SK-N-MC (cell line): Measurements from ENCODE around the gene GCGR.

ENCODE experiments used
- DNase-seq: peaks from one replicate; pipeline ENCODE4 v3.0.0-alpha.2; 2011; ENCODE audit warnings: low read depth, low spot score
- H3K27ac ChIP-seq: fragments of 200-600 bp; sonication (generic); 2 replicates; pipeline ENCODE4 v1.5.1; 2016; ENCODE audit warnings: mixed run types
- H3K36me3 ChIP-seq: fragments of 200-600 bp; sonication (generic); 2 replicates; pipeline ENCODE4 v1.6.1; 2017; ENCODE audit warnings: antibody characterized with exemption, low read length, mixed read lengths; ENCODE audit not compliant: insufficient read depth
- H3K4me3 ChIP-seq: fragments of 200-600 bp; sonication (generic); 2 replicates; pipeline ENCODE4 v1.5.1; 2016
- H3K9ac ChIP-seq: fragments of 200-600 bp; sonication (generic); 2 replicates; pipeline ENCODE4 v1.8.0; 2017; ENCODE audit warnings: mixed run types, mixed read lengths; ENCODE audit not compliant: insufficient read length
- H3K9me3 ChIP-seq: fragments of 200-600 bp; sonication (generic); 2 replicates; pipeline ENCODE4 v1.6.1; 2017; ENCODE audit warnings: low read depth, mild to moderate bottlenecking, antibody characterized with exemption, low read length, moderate library complexity, mixed read lengths
- EZH2 ChIP-seq: fragments of 200-600 bp; sonication (generic); IDR thresholded peaks from one replicate; pipeline ENCODE4 v1.6.1; 2017; ENCODE audit warnings: antibody characterized with exemption
- FOXP2 ChIP-seq: optimal IDR thresholded peaks from 2 replicates; pipeline ENCODE3; 2011; ENCODE audit warnings: mild to moderate bottlenecking, moderate library complexity; ENCODE audit not compliant: insufficient read depth; ENCODE audit errors: extremely low read length, control extremely low read depth
- POLR2AphosphoS5 ChIP-seq: IDR thresholded peaks from 2 replicates; pipeline ENCODE4 v1.6.1; 2012; ENCODE audit warnings: mild to moderate bottlenecking, low read depth, low read length, borderline replicate concordance

The GCGR gene

DNA sequence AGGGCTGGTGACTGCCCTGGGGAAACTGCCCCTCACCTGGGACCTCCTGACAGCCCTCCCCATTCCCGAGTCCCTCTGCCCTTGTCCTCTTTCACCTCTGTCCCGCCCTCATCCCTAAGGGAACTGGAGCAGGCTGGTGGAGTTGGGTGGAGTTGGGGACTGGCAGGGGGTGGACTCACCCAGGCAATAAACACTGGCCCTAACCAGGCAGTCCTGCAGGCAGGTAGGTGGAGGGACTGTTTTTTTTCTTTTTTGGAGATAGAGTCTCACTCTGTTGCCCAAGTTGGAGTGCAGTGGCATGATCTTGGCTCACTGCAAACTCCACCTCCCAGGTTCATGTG is 11.7 kb downstream of the GCGR start:
- Histone ChIP-seq H3K36me3 (no peaks in the 10 kb centered on the region), H3K9ac (no peak overlapping the region), H3K4me3 (no peak overlapping the region), H3K9me3 (no peaks in the 10 kb centered on the region), H3K27ac (no peak overlapping the region)
- no peak for DNase-seq
- TF ChIP-seq FOXP2 = no peak
- TF ChIP-seq POLR2AphosphoS5 = no peak
- no peak for TF ChIP-seq EZH2

DNA sequence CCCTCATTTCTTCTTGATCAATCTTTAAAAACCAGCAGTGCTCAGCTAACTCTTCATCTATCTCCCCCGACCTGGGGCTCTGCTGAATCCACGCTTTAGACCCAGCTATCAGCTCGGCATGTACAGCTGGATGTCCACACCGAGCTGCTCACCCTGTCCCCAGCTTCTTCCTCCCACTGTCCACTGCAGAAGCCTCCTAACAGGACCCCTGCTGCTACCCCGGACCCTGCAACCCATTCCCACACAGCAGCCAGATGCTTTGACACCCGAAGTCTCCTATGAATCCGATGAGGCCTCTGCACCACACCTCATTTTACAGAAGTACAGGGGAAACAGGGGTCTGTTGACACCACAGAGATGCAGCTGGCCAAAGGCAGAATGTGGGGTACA is 13.8 kb downstream of the GCGR start:
- no peak for TF ChIP-seq FOXP2
- no peak for TF ChIP-seq POLR2AphosphoS5
- no peak for TF ChIP-seq EZH2
- H3K9ac ChIP-seq = no peak overlapping the region
- no peak overlapping the region for H3K27ac ChIP-seq
- no peaks in the 10 kb centered on the region for H3K36me3 ChIP-seq
- H3K9me3 ChIP-seq = no peaks in the 10 kb centered on the region
- no peak for DNase-seq
- no peak overlapping the region for H3K4me3 ChIP-seq

DNA sequence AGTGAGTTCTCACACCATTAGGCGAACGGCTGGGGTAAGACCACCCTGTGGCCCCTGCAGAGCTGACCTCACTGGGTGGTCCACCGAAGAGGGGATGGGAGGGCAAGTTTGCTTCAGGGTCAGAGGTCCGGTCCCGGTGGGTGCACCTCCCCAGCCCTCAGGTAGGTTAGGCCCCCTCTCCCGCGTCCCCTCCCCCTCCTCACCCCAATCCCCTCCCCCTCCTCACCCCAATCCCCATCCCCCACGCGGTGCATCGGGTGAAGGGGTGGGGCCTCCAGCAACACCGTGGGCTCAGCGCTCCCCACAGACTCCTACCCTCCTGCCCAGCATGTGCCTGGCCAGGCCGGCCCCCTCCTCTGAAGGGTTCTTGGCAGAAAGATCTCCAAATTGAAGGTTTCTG is 15.8 kb downstream of the GCGR start:
- no peak overlapping the region for H3K27ac ChIP-seq
- TF ChIP-seq EZH2 (no peak), FOXP2 (no peak)
- DNase-seq = no peak
- H3K9ac ChIP-seq = no peak overlapping the region
- no peak overlapping the region for H3K4me3 ChIP-seq
- no peaks in the 10 kb centered on the region for H3K9me3 ChIP-seq
- no peaks in the 10 kb centered on the region for H3K36me3 ChIP-seq

DNA sequence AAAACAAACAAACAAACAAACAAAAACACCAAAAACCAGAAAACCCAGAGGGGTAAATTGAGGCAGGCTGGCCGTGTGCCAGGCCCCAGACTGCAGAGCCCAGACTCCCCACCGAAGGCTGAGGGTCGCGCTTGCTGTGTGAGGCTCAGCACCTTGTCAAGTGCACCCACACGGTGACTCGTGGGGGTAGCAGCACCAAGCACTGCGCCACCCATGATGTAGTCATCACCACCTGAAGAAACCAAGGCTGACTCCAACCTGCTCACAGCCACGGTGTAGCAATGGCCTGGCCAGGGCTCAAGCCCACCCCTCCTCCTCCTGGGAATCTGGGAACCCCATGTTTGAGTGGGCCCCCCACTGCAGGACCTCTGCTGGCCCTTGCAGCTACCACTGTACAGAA is 17.2 kb downstream of the GCGR start:
- no peak for DNase-seq
- H3K4me3 ChIP-seq = peak overlapping the region; percentile 24; the same call in 1 of the 2 replicates
- H3K9me3 ChIP-seq = no peaks in the 10 kb centered on the region
- TF ChIP-seq POLR2AphosphoS5 (no peak), FOXP2 (no peak), EZH2 (no peak)
- peak overlapping the region; percentile 82; the same call in 1 of the 2 replicates for H3K27ac ChIP-seq
- no peak overlapping the region for H3K9ac ChIP-seq
- H3K36me3 ChIP-seq = no peaks in the 10 kb centered on the region

DNA sequence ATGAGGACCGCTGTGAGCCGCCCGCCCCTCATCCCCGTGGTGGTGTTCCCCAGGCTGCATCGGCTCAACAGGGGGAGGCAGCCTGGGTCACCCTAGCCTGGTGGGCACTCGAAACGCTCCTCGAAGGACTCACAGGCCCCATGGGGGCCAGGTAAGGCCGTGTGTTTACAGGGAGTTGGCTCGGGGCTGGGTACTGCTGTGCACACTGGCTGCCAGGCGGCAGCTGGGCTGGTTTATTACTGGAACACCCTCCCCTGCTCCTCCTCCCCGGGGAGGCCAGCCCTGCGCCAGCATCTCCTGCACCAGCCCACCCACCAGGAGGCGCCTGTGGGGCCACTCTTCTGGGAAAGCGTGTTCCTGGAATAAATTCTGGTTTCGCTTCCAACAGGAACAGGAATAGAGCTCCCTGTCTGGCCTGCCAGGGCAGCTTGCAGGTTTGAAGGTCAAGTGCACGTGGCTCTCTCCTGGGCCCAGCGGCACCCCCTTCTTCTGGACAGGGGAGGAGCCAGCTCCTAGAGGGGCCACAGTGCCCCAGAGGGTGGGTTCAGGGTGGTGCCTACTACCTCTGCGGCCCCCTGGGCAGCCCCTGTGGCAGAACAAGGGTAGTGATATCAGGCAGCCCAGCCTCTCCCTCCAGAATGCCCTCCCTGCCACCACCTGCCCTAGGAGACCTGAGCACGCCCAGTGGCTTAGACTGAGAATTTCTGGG is 17.8 kb downstream of the GCGR start:
- no peaks in the 10 kb centered on the region for H3K36me3 ChIP-seq
- no peak for DNase-seq
- H3K4me3 ChIP-seq = peak overlapping the region; percentile 56
- H3K9me3 ChIP-seq = no peaks in the 10 kb centered on the region
- H3K27ac ChIP-seq = peak overlapping the region; percentile 82
- H3K9ac ChIP-seq = peak overlapping the region; percentile 23
- TF ChIP-seq POLR2AphosphoS5 (peak; percentile 45), FOXP2 (peak; percentile 67), EZH2 (no peak)

DNA sequence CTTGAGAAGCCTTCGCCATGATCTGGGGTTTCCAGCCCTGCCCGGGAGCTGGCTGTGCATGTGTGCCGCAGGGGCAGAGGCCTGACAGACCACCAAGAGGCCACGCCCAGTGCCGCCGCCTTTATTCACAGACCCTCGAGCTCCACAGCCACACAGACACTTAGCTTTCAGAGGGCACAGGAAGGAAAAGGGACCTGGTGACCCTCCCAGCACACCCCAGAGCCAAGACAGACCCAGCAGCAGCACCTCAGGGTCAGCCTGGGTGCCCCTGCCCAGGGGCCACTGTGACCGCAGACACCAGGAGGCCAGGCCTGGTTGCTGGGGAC is 18.3 kb downstream of the GCGR start:
- Histone ChIP-seq H3K36me3 (no peaks in the 10 kb centered on the region), H3K9me3 (no peaks in the 10 kb centered on the region), H3K27ac (peak overlapping the region; percentile 82), H3K4me3 (peak overlapping the region; percentile 56), H3K9ac (peak overlapping the region; percentile 23)
- TF ChIP-seq EZH2 = no peak
- no peak for TF ChIP-seq FOXP2
- TF ChIP-seq POLR2AphosphoS5 = no peak
- no peak for DNase-seq

DNA sequence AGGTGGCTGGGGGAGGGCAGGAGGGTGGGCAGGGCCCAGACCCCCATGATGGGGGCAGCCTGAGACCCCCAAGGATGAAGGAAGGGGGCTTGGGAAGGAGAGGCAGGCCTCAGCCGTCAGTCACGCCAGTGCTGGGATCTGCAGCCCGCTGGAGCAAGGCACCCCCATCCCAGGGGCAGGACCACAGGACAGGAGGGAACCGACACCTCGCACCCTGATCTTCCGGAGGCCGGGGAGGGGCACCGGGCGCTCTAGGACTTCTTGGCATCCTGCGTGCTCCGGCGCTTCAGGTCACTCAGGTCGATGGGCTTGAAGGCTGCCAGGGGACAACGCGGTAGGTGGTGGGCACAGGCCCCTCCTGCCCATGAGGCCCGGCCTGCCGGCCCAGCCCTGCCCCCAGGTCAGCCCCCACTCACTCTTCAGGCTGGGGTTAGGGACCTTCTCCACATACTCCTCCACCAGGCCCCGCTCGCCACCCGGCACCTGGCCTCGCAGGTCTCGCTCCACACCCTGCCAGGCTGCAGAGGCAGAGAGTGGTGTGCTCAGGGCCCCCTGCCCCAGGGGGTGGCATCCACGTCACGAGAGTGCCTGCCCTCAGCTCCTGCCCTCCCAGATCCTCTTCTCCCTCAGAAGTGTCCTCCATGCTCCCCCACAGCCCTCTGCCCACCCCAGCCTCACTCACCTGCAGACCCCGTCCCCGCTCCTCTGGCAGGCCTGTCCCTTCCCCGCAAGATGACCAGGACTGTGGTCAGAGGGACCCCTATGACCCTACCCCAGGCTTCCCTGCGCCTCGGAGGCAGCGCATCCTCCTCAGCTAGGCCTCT is 19.3 kb downstream of the GCGR start:
- H3K36me3 ChIP-seq = no peaks in the 10 kb centered on the region
- no peak overlapping the region for H3K4me3 ChIP-seq
- H3K9me3 ChIP-seq = no peaks in the 10 kb centered on the region
- no peak overlapping the region for H3K27ac ChIP-seq
- TF ChIP-seq FOXP2 = no peak
- TF ChIP-seq POLR2AphosphoS5 = no peak
- no peak for TF ChIP-seq EZH2
- DNase-seq = no peak
- H3K9ac ChIP-seq = no peak overlapping the region

DNA sequence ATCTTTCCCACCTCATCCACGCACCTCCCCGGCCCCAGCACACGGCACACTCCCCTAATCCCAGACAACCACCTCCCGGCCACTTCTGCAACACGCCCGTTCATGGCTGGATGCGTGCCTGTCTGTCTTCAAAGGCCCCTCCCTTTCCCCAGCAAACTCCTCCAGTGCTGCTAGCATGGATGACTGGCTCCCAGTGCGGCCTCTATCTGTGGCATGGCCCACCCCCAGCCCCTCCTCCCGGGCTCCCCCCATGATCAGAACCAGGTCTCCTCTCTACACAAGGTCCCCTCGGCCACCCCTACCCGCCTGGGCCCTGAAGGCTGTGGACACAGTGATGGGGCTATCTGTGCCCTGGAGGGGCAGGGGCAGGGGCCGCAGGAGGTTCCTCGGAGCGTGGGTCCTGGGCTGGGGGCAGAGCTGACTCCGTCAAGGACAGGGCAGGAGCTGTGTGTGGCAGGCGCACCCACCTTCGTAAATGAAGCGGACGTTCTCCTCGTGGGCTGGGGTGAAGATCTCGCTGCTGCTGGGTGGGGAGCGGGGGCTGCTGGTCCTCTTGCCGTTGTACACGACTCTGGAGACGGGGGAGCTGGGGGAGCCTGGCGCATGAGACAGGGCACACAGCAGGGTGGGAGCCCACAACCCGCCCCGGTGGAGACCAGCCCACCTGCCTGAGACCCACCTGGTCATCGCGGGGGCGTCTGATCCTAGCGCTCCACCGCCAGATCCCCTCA is 20.0 kb downstream of the GCGR start:
- no peak for DNase-seq
- Histone ChIP-seq H3K9me3 (no peaks in the 10 kb centered on the region), H3K27ac (no peak overlapping the region), H3K9ac (no peak overlapping the region), H3K4me3 (no peak overlapping the region), H3K36me3 (no peaks in the 10 kb centered on the region)
- TF ChIP-seq POLR2AphosphoS5 (no peak), FOXP2 (no peak), EZH2 (no peak)

DNA sequence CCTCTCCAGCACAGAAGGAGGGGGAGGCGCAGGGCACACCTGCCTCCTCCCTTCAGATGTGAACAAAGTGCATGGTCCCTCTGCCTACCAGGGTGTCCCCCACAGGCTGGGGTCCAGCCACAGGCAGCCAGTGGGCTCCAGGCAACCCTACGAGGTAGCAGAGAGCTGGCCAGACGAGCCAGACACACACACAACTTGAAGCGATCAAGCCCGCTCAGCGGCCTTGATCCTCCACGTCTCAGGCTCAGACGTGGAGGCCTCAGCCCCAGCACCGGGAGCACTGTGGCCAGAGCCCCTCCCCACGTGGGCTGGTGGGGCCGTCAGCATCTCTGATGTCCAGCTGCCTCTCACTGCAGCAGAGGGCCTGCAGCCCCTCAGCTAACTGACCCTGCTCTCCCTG is 20.6 kb downstream of the GCGR start:
- DNase-seq = no peak
- no peaks in the 10 kb centered on the region for H3K9me3 ChIP-seq
- no peak overlapping the region for H3K4me3 ChIP-seq
- H3K9ac ChIP-seq = no peak overlapping the region
- no peaks in the 10 kb centered on the region for H3K36me3 ChIP-seq
- TF ChIP-seq FOXP2 (no peak), EZH2 (no peak), POLR2AphosphoS5 (no peak)
- no peak overlapping the region for H3K27ac ChIP-seq
